ENCODE results near the gene LARGE1.

Gene LARGE1

GRCh38 chr22:33831651-33832050 lies 88.6 kb downstream of the LARGE1 start:
- TF ChIP-seq CTCF (IDR thresholded peaks at IDR 0.05) = no peak

GRCh38 chr22:33831207-33831606 lies 89.1 kb downstream of the LARGE1 start:
- no peak for TF ChIP-seq CTCF (IDR thresholded peaks at IDR 0.05)

DNA sequence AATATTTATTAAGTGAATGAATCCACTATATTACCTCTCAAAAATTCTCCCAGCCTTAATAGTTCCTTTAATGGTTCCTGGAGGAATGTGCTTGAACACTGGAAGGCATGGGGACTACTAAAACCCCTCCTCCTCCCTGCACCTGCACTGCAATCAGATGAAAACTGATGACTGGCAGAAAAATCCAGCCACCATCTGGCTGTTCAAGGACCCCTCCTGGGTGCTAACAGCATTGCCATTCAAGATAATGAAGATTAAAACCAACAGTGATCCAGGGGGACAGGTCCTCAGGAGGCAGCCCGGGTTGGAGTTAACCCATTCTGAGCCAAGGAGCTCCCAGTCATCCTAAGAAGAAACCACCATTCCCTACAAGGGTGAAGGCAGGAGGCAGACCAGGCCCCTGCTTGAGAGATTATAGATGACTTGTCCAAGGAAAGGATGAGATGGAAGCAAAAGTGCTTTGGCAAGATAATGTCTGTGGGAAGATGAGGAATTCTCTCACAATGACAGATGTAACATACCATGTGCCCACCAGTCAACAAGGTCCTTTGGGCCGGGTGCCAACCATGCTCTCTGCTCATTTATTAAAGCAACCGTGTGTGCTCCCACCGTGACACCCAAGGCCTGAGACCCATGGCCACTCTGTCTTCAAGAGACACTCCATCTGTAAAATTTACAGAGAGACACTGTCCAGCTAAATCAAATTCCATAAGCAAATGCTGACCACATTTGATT lies 90.6 kb downstream of the LARGE1 start:
- no peak for TF ChIP-seq CTCF (IDR thresholded peaks at IDR 0.05)

GRCh38 chr22:33828302-33828701 lies 92.0 kb downstream of the LARGE1 start:
- no peak for TF ChIP-seq CTCF (IDR thresholded peaks at IDR 0.05)

DNA sequence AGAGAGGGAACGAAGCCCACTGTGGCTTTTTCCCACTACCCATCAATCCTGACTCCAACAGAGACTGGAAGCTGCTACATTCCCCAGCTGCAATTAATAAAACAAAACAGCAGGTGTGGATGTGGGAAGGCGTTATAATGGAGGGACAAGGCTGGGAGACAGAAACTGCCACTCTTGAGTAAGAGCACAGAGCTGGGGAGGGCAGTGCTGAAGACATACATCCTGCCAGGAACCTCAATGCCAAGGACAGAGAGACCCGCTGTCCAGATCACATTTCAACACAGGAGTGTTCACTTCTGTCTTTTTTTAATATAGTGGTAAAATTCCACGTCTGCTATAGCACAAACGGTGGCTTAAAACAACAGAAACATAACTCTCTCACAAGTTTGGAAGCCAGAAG lies 94.5 kb downstream of the LARGE1 start:
- TF ChIP-seq CTCF (IDR thresholded peaks at IDR 0.05) = no peak

DNA sequence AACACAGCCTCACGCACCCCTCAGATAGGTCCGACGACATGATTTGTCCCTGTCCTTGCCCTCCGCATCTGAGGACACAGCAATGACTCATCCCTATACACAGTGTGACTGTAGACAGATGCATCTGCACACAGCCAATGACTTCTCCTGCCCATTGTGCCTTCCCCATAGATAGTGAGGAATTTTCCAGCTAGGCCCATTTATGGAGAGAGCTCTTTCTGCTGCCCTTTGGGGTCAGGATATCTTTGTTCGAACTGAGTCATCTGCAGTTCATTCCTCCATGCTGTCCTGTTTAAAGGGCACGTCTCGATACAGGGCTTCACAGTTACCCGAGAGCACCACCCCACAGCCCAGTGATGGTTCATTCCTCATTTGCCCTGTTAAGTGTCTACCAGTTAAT lies 96.7 kb downstream of the LARGE1 start:
- no peak for TF ChIP-seq CTCF (IDR thresholded peaks at IDR 0.05)

DNA sequence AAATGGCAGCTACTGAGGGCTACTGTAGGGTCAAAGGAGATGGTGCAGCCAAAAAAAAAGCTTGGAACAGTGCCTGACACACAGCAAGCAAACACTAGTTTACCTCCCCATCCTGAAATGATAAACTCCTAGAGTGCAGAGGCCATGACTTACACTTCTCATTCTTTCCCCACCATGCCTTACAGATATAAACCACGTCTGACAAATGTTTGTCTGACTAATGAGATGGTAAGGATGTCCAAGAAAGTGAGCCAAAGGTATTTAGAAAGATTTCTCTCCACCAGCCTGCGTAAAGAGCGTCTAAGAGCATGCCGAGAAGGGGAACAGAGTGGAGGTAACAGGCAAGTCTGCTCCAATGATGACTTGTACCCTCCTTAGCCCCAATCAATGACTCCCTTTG lies 99.0 kb downstream of the LARGE1 start:
- TF ChIP-seq CTCF (IDR thresholded peaks at IDR 0.05) = no peak

- no peak for TF ChIP-seq CTCF (IDR thresholded peaks at IDR 0.05)
These were observed 100.5 kb downstream of the LARGE1 start for GRCh38 chr22:33819743-33820142.
